KMS-11 (cell line): ENCODE measurements around the gene NOM1.

ENCODE experiments used
- H2AFZ ChIP-seq: fragments of 200-600 bp; sonication (generic); 2 replicates; pipeline ENCODE4 v1.6.1; 2016; ENCODE audit warnings: antibody characterized with exemption, mixed run types, low read depth
- H3K27ac ChIP-seq: fragments of 200-600 bp; sonication (generic); 2 replicates; pipeline ENCODE4 v1.6.1; 2016; ENCODE audit warnings: mild to moderate bottlenecking, mixed run types
- H3K27me3 ChIP-seq: fragments of 200-600 bp; sonication (generic); 2 replicates; pipeline ENCODE4 v1.6.1; 2017; ENCODE audit warnings: mild to moderate bottlenecking, low read depth, mixed run types, moderate library complexity; ENCODE audit not compliant: insufficient read depth
- H3K36me3 ChIP-seq: fragments of 200-600 bp; sonication (generic); 2 replicates; pipeline ENCODE4 v1.6.1; 2017; ENCODE audit warnings: mild to moderate bottlenecking, mixed run types; ENCODE audit not compliant: insufficient read depth
- H3K4me1 ChIP-seq: fragments of 200-600 bp; sonication (generic); 2 replicates; pipeline ENCODE4 v1.6.1; 2016; ENCODE audit warnings: mild to moderate bottlenecking, low read depth, mixed run types; ENCODE audit not compliant: poor library complexity, severe bottlenecking
- H3K4me2 ChIP-seq: fragments of 200-600 bp; sonication (generic); 2 replicates; pipeline ENCODE4 v1.7.0; 2016; ENCODE audit warnings: mild to moderate bottlenecking, mixed run types
- H3K4me3 ChIP-seq: fragments of 200-600 bp; sonication (generic); IDR thresholded peaks from 2 replicates; pipeline ENCODE4 v1.6.1; 2017; ENCODE audit warnings: low read depth, low read length, mixed read lengths; ENCODE audit not compliant: insufficient read depth
- H3K79me2 ChIP-seq: fragments of 200-600 bp; sonication (generic); 2 replicates; pipeline ENCODE4 v1.6.1; 2016; ENCODE audit warnings: low read depth, mixed run types; ENCODE audit not compliant: insufficient read depth
- H3K9ac ChIP-seq: fragments of 200-600 bp; sonication (generic); 2 replicates; pipeline ENCODE4 v1.6.1; 2016; ENCODE audit warnings: mild to moderate bottlenecking, mixed run types
- H4K20me1 ChIP-seq: fragments of 200-600 bp; sonication (generic); 2 replicates; pipeline ENCODE4 v1.6.1; 2016; ENCODE audit warnings: mild to moderate bottlenecking, mixed run types; ENCODE audit not compliant: insufficient read depth
- CTCF ChIP-seq: fragments of 200-600 bp; sonication (generic); conservative IDR thresholded peaks from 2 replicates; pipeline ENCODE4 v1.6.1; 2017; ENCODE audit warnings: low read depth, mild to moderate bottlenecking, antibody characterized with exemption, low read length, moderate library complexity, mixed read lengths

NOM1 gene

GRCh38 chr7:157021871-157022680, 72.6 kb downstream of the NOM1 start:
- Histone ChIP-seq H3K79me2 (no peaks in the 10 kb centered on the region), H3K4me3 (no peak overlapping the region), H3K9ac (no peak overlapping the region), H2AFZ (no peak overlapping the region), H3K4me2 (no peak overlapping the region), H4K20me1 (no peaks in the 10 kb centered on the region), H3K4me1 (peaks cover 19% of the 10 kb centered on the region), H3K27ac (no peak overlapping the region), H3K27me3 (no peaks in the 10 kb centered on the region), H3K36me3 (no peaks in the 10 kb centered on the region)
- TF ChIP-seq CTCF, result no peak
